Measurements from ENCODE around the gene ISY1.
"Not testable (repeated sequence)": the region's sequence is repeated elsewhere in the genome, so short reads cannot be mapped to it uniquely, and the experiment has no call there.

Gene ISY1

GRCh38 chr3:129166579-129167332 is 5.9 kb upstream of the ISY1 start:
- DNase-seq (ENCODE audit: low read depth): no peak

- DNase-seq (ENCODE audit: low read depth): not testable (repeated sequence)
Observed at GRCh38 chr3:129165594-129165993, 4.7 kb upstream of the ISY1 start.

DNA sequence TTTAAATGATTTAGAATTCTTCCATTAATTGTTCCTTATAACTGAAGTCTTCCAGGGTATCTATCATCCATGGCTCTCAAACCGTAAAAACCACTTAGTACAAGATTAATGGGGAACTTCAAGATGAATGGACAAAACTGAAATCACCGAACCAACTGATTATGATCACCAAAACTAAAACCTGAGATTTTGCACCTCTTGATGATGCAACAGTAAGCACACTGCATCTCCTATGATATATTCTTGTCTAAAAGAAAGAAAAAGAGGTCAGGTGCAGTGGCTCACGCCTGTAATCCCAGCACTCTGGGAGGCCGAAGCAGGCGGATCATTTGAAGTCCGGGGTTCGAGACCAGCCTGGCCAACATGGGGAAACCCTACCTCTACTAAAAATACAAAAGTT is 3.6 kb upstream of the ISY1 start:
- no peak for DNase-seq (ENCODE audit: low read depth)

DNA sequence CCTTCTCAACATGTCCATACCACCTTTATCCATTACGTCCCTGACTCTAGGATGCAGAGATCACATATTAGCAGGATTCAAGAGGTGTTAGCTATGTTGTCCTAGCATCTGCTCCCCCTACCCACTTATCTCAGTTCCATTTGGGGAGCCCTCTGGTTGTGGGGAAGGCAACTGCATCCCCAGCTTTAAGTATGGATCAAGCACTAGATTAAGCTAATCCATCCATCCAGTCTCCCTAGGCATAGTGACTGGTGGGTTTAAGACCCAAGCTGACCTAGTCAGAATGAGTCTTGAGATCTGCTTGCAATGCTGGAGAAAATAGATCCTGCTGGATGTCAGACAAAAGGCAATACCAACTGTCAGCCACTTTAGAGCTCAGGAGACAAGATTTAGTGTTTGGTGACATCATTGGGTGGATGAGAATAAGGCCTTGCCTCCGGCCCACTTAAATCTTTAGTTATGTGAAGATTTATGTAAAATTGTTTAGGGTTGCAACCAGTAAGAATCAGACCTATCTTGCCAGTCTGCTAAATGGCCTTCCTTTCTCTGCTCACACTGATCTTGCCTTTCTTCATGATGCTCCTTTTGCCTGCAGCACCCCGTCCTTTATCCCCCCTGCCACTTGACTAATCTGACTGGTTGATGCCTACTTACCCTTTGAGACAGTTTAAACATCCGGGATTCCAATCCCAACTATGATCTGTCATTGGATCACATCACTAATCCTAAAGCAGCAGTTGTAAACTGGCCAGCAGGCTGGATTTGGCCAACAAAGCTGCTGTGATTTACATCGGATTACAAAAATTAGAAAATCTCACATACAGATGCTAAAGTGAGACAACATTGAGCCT is 2.1 kb upstream of the ISY1 start:
- no peak for DNase-seq (ENCODE audit: low read depth)

DNA sequence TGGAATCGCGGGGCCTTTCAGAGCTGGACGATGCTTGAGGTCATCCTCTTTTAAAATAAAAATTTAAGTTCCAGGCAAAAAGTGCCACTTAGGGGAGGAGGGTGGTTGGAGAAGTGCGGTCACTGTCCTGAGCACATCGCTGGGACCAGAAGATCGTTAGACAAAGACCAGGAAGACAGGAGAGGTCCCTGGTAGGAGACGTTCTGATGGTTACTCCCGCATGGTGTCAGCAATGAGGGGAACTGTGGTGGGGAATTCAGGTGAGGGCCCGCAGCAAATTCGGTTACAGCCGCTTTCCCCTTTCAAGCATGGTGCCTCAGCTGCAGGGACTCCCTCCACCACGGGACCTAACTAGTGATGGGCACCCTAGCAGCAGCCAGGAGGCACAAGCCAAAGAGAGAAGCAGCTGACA is 1.0 kb upstream of the ISY1 start:
- DNase-seq (ENCODE audit: low read depth): no peak

GRCh38 chr3:129144786-129145185 is 16.1 kb downstream of the ISY1 start:
- no peak for DNase-seq (ENCODE audit: low read depth)

- not testable (repeated sequence) for DNase-seq (ENCODE audit: low read depth)
Observed at GRCh38 chr3:129141011-129141410, 19.9 kb downstream of the ISY1 start.

DNA sequence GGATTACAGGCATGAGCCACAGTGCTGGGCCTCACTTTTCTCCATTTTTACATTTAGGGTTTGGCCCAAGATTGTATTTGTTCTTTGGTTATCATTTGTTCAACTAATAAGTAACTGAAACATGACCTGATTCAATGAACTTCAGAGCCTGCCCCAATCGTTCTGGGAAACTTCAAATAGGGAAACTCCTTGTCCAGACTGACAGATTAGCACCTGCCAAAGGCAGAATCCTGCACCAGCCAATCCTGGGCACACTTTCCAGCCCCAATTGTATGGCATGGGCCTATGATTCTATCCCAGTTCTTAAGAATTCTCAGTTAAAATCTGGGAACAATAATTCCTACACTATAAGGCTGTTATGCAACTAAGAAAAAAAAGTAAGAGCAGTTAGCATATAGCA is 21.0 kb downstream of the ISY1 start:
- DNase-seq (ENCODE audit: low read depth): no peak

- DNase-seq (ENCODE audit: low read depth): not testable (repeated sequence)
Observed at GRCh38 chr3:129136275-129136674, 24.6 kb downstream of the ISY1 start.

DNA sequence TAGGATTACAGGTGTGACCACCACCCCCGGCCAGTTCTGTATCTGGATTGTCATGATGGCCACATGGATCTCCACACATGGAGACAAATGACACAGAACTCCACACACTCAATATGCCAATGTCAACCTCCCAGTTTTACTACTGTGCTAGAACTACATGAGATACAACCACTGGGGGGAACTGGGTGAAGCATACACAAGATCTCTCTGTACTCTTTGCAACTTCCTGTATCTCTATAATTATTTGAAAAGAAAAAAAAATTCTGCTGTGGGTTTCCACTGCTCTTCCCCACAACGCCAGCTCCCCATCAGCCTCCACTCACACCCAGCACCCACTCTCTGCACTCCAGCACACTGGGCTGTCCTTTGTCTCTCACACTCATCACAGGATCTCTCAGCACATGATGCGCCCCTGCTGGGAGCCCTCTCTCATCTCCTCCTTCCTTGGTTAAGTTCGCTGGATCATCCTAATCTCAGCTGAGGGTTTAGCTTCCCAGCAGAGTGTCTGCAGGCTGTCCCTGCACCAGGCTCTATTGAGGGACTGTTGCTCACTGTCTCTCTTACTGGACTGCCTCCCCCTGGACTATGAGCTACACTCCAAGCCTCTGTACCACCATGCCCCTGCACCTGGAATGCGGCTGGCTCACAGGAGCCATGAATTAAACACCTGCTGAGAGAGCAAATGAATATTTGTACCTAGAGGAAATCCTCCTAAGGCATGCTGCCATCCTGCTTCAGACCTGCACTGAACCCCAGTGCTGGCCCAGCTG is 28.6 kb downstream of the ISY1 start:
- DNase-seq (ENCODE audit: low read depth): no peak

- DNase-seq (ENCODE audit: low read depth): no peak
Observed at GRCh38 chr3:129131465-129132088, 29.3 kb downstream of the ISY1 start.

DNA sequence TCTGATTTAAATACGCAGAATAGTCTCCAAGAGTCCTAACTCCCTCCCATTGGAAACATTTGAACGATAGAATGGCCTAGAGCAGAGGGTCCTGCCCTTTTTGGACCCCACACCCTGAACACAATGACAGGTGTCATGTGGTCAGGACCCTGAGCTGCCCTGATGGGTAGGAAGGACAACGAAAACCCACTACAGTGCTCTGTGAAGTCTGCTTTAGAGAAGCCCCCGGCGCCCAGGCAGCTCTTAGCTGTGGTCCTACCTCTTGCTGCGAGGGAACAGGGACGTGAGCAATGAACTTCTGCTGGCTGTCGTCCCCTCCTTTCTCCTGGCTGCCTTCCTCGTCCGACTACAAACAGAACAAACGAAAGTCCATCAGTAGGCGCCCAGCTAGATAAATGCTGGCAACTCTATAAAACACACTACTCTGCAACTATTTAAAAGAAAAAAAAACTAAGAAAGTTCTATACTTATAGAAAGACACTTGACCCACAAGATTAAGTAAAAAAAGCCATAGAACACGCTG is 30.5 kb downstream of the ISY1 start:
- DNase-seq (ENCODE audit: low read depth): no peak

GRCh38 chr3:129128357-129129155 is 32.3 kb downstream of the ISY1 start:
- no peak for DNase-seq (ENCODE audit: low read depth)

GRCh38 chr3:129126726-129127280 is 34.1 kb downstream of the ISY1 start:
- DNase-seq (ENCODE audit: low read depth): no peak

- no peak for DNase-seq (ENCODE audit: low read depth)
Observed at GRCh38 chr3:129123314-129124060, 37.4 kb downstream of the ISY1 start.

GRCh38 chr3:129122412-129123011 is 38.4 kb downstream of the ISY1 start:
- no peak for DNase-seq (ENCODE audit: low read depth)

DNA sequence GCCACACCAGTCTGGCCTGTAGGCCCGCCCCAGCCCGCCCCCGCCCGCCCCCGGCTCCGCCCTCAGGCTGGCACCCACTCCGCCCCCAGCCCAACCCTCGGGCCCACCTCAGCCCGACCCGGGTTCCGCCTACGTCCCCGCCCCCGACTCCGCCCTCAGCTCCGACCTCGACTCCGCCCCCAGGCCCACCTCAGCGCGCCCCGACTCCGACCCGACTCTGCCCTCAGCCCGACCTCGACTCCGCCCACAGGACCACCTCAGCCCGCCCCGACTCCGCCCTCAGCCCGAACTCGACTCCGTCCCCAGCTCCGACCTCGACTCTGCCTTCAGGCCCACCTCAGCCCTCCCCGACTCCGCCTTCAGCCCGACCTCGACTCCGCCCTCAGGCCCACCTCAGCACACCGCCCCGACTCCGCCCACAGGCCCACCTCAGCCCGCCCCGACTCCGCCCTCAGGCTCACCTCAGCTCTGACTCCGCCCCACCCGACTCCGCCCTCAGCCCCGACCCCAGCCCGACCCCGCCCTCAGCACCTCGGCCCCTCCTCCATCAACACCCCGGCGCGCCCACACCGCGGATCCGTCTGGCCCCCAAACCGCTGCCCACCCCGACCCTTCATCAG is 39.0 kb downstream of the ISY1 start, which contains the start of gene RAB43:
RAB43 (minus strand) TSS at position 13 of the 620 bp plus-strand sequence. CDS start 315 bp downstream, outside the sequence.
- peak; percentile 73 for DNase-seq (ENCODE audit: low read depth)

- no peak for DNase-seq (ENCODE audit: low read depth)
Observed at GRCh38 chr3:129121016-129121791, 39.7 kb downstream of the ISY1 start.

All from stimulated activated CD8-positive, alpha-beta memory T cell treated with anti-CD3 and anti-CD28 coated beads, Interleukin-15, amount 100 ng/mL, for 24 hours (primary cell).